Psoas muscle (tissue), 8 donors: Measurements from ENCODE around the gene LMNB1. TPM values are rescaled to one million over a fixed set of nuclear protein-coding genes. Genes with fewer than 3 reads are reported as not detected.
"Not testable (repeated sequence)": the region's sequence is repeated elsewhere in the genome, so short reads cannot be mapped to it uniquely, and the experiment has no call there.

ENCODE experiments used
- ATAC-seq, 4 donors: fragments of 200-7000 bp; cut with Tn5 transposase; one replicate each; pipeline ENCODE4 v1.9.1; 2020; ENCODE audit warnings: moderate library complexity in 3 of 4, mild to moderate bottlenecking in 2 of 4
- DNase-seq, 2 donors: peaks; one replicate each; pipeline ENCODE4 v3.0.0-alpha.2; 2020
- H3K27ac ChIP-seq: fragments of 200-600 bp; one replicate; pipeline ENCODE4 v1.8.0; 2022
- H3K27me3 ChIP-seq, 3 donors: fragments of 200-600 bp in 1 of 3; one replicate each; pipeline versions ENCODE4 v1.6.1 to v1.8.0; 2013 to 2022; ENCODE audit warnings: low read length in 2 of 3, mild to moderate bottlenecking in 2 of 3, moderate library complexity in 1 of 3; ENCODE audit not compliant: insufficient read depth in 3 of 3
- H3K36me3 ChIP-seq, 2 donors: fragments of 200-600 bp in 1 of 2; one replicate each; pipeline versions ENCODE4 v1.6.1 to v1.8.0; 2013 to 2022; ENCODE audit warnings: low read depth in 1 of 2, mild to moderate bottlenecking in 1 of 2, moderate library complexity in 1 of 2; ENCODE audit not compliant: insufficient read depth in 1 of 2
- H3K4me1 ChIP-seq: fragments of 200-600 bp; one replicate; pipeline ENCODE4 v1.8.0; 2022
- H3K4me3 ChIP-seq: fragments of 200-600 bp; one replicate; pipeline ENCODE4 v1.8.0; 2022; ENCODE audit warnings: mild to moderate bottlenecking
- H3K9me3 ChIP-seq: fragments of 200-600 bp; one replicate; pipeline ENCODE4 v1.8.0; 2022
- CTCF ChIP-seq: fragments of 200-600 bp; IDR thresholded peaks from one replicate; pipeline ENCODE4 v1.8.0; 2022; ENCODE audit warnings: antibody characterized with exemption
- WGBS, 3 donors: extraction: QIAGEN DNeasy Blood & Tissue Kit; methylation state at CpG; one replicate each; pipeline versions ENCODE4 v1.1.6 to v1.1.7; 2013; 5-methylcytosine and 5-hydroxymethylcytosine counted together
- intact Hi-C, 2 donors: fragments of 100-400 bp; cut with DNase I; formaldehyde crosslinking; loops; one replicate each; pipeline versions ENCODE4 v1.11.0 to v1.14.2; 2022
- polyA plus RNA-seq, 3 donors: library from polyadenylated mRNA; stranded (reverse); fragments of 200-250 nt; gene quantifications; one replicate each; pipeline ENCODE4 v1.2.3, GENCODE V29; 2013
- total RNA-seq, 4 donors: library from RNA; stranded (reverse); fragmentation: NEBNext Ultra II Directional in 2 of 4; extraction: Animal tissue kit (Norgen Biotek cat#: 25700) in 2 of 4; gene quantifications; one replicate each; pipeline versions ENCODE4 v1.2.1 to v1.2.4, GENCODE V29; 2021 to 2023
- donor health status: healthy with polysubstance abuse.
- donor health status: DM: no; HTN: no; CAD: no; lungs with moderate emphysema.
- donor health status: Bipolar disorder and iron deficiency.
- donor health status: healthy.
- donor health status: DM: yes; HTN: yes; CAD: no.
- donor health status: DM: no; HTN: no; CAD: no.
- donor health status: DM: no; HTN: no; CAD: no.
- donor health status: DM: yes; HTN: yes; CAD: no.

Gene LMNB1
- total and polyA plus RNA-seq, 7 donors, result 0.66 to 4.1 (median 1.4) TPM

DNA sequence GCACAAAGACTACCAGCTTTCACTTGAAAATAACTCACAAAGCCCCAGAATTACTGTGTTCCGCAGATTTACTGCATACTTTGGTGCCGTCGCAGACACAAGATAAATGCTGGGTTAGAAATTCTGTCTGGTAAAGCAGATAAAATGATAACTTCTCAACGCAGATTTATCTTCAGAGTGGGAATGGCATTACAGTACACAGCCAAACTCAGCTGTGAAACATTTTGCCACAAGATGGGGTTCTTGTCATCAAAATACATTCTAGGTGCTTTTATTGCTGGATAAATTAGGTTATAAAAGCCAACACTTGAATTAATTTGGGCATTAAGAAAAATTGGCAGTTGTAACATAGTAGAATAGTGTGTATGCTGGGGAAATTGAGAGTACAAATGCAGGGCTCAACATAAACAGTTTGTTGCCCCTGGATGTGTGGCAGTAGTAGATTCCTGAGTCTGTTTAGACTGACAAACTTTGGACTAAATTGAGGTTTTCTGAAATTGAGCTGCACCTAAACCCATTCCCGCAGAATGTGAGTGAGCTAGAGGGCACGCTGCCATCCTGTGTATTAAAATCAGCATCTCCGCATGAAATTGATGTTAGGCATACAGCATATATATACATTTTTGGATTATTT lies 61.1 kb downstream of the LMNB1 start:
- H3K36me3 ChIP-seq, result no peaks in the 10 kb centered on the region
- ATAC-seq (peak in 1 of 4 donors; percentile 63), DNase-seq (no peak)
- H3K4me3 ChIP-seq, result no peak overlapping the region
- WGBS, 3 donors, result 74 to 78% (median 75%) methylated on average over 7 of the region's 7 CpGs
- H3K27me3 ChIP-seq, result no peaks in the 10 kb centered on the region
- no peak overlapping the region for H3K27ac ChIP-seq
- intact Hi-C loops, result loop anchor here (5.0 to 10.0 kb wide), 2 partner anchors 477 to 654 kb away; no protein-coding TSS in a partner anchor
- H3K9me3 ChIP-seq, result no peaks in the 10 kb centered on the region
- no peaks in the 10 kb centered on the region for H3K4me1 ChIP-seq
- TF ChIP-seq CTCF, result peak; percentile 45

DNA sequence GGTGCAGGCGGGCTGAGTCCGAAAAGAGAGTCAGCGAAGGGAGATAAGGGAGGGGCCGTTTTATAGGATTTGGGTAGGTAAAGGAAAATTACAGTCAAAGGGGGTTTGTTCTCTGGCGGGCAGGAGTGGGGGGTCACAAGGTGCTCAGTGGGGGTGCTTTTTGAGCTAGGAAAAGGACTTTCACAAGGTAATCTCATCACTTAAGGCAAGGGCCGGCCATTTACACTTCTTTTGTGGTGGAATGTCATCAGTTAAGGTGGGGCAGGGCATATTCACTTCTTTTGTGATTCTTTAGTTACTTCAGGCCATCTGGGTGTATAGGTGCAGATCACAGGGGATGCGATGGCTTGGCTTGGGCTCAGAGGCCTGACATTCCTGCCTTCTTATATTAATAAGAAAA lies 62.5 kb downstream of the LMNB1 start:
- H3K27ac ChIP-seq, H3K4me1 ChIP-seq, DNase-seq, H3K27me3 ChIP-seq, H3K4me3 ChIP-seq, H3K9me3 ChIP-seq, H3K36me3 ChIP-seq, ATAC-seq: not testable (repeated sequence)
- 86 to 92% (median 86%) methylated on average over 7 of the region's 7 CpGs for WGBS, 3 donors
- intact Hi-C loops, result loop anchor here (5.0 to 10.0 kb wide), 2 partner anchors 475 to 653 kb away; no protein-coding TSS in a partner anchor

DNA sequence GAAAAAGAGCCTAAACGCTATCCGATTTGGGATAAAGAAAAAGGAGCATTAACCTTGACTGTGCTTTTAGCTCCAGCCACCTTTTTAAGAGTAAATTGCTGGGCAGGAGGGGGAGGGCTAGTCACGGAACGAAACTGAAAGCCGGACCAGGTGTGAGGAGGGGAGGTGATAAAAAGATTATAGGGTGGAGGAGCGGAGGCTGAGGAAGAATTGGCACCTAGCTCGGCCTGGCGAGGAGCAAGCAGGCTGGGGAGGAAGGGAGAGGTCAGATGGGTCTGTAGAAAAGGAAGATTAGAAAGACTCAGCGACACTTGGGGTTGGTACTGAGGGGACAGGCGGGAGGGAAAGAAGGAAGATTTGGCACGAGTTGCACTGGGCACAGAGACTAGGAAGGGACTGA lies 66.4 kb downstream of the LMNB1 start:
- 74 to 77% (median 77%) methylated on average over 11 of the region's 11 CpGs for WGBS, 3 donors
- H3K36me3 ChIP-seq, ATAC-seq, H3K27ac ChIP-seq, intact Hi-C loops, H3K4me1 ChIP-seq, H3K4me3 ChIP-seq, H3K9me3 ChIP-seq, H3K27me3 ChIP-seq, DNase-seq: not testable (repeated sequence)

DNA sequence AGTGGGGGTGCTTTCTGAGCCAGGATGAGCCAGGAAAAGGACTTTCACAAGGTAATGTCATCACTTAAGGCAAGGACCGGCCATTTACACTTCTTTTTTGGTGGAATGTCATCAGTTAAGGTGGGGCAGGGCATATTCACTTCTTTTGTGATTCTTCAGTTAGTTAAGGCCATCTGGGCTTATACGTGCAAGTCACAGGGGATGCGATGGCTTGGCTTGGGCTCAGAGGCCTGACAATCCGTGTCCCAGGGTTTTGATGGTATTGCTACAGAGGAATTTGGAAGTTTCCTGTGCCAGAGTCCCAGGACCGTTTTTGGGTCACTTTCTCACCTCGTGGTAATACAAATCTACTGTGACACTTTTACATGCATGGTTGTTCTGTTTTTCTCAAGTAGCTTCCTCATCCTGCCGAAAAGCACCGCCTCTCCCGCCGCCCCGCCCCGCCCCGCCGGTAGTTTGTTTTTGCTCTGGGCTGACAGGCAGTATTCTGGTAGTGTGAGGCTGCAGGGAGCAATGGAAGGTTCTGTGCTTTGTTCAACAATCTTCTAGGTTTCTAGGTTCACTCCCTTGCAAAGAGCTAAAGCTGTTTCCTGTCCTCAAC lies 68.6 kb downstream of the LMNB1 start:
- H3K9me3 ChIP-seq, H3K4me3 ChIP-seq, H3K27ac ChIP-seq, H3K4me1 ChIP-seq, H3K27me3 ChIP-seq, intact Hi-C loops, H3K36me3 ChIP-seq: not testable (repeated sequence)
- DNase-seq (peak; percentile 57 to 72), ATAC-seq (peak in 2 of 4 donors; percentile 32 to 46)
- WGBS, 3 donors, result 28 to 47% (median 39%) methylated on average over 14 of the region's 14 CpGs

DNA sequence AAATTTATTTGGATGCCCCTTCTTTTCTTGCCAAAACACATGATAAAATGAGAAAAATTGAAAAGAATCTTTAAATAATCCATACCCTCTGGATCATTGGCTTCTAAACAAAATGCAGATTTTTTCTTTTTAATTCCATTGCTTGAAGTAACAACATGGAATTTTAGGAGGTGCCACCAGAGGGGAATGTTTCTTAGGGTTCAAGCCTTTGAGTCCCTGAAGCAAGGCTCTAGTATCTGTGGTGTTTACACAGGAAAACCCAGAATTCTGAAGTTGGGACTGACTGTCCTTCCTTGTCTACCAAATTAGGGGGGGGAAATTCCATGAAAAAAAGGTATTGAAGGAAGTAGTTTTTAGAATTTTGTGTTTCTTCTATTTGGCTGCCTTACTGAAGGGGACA lies 69.4 kb downstream of the LMNB1 start:
- Histone ChIP-seq H3K27me3 (no peaks in the 10 kb centered on the region), H3K4me3 (no peak overlapping the region), H3K9me3 (no peaks in the 10 kb centered on the region), H3K27ac (no peak overlapping the region), H3K4me1 (peaks cover 1% of the 10 kb centered on the region), H3K36me3 (no peaks in the 10 kb centered on the region)
- ATAC-seq (no peak), DNase-seq (no peak)
- intact Hi-C loops, result no loop called here
- no peak for TF ChIP-seq CTCF

DNA sequence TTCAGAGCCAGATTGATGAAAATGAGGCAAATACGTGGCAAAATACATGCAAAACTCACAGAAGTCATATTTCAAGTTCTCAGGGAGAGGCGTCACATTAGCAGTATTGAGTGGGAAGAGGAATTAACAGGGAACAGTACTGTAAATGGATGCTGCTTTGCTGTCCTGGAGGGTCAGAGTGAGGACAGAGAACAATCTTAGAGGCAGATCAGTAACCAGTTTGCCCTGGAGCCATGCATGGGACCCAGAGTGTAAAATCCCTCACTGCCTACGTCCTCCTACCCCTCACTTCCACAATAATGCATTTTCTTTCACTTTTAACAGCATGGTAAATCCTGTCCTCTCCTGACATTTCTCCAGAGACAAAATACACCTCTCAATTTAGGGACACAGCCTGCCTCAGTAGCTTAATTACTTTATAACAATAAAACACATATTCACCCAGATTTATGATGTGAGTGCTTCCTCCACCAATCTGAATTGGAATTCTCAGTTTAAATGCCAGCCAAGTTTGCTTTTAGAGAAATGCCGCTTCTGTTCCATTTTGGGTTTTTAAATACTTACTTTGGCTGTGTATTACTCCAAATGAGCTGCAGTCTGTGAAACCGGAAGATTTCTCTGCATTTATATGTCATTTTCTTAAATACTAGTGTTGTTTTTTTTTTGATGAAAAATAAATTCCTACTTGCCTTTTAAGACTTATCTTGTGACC lies 70.0 kb downstream of the LMNB1 start:
- Histone ChIP-seq H3K4me1 (peaks cover 6% of the 10 kb centered on the region), H3K27me3 (no peaks in the 10 kb centered on the region), H3K27ac (no peak overlapping the region), H3K36me3 (no peaks in the 10 kb centered on the region), H3K9me3 (no peaks in the 10 kb centered on the region), H3K4me3 (no peak overlapping the region)
- ATAC-seq, result no peak
- WGBS, 3 donors, result 75 to 80% (median 77%) methylated on average over 5 of the region's 5 CpGs
- TF ChIP-seq CTCF, result no peak
- intact Hi-C loops, result no loop called here
- no peak for DNase-seq
